CD4-positive, alpha-beta T cell (primary cell): Measurements from ENCODE around the gene TRPV5. TPM values are rescaled to one million over a fixed set of nuclear protein-coding genes. Genes with fewer than 3 reads are reported as not detected.

ENCODE experiments used
- ATAC-seq: fragments of 200-7000 bp; cut with Tn5 transposase; one replicate; pipeline ENCODE4 v1.10.0; 2022; ENCODE audit warnings: mild to moderate bottlenecking; ENCODE audit not compliant: poor library complexity
- CTCF ChIA-PET: fragments of 350-600 bp; sonication (Branson Sonifier 250); formaldehyde crosslinking; loops from one replicate; lab custom pipeline; 2021; ENCODE audit warnings: antibody characterized with exemption, inconsistent platforms; lab: Charles Lee
- POLR2A ChIA-PET: fragments of 350-600 bp; sonication (Branson Sonifier 250); formaldehyde crosslinking; loops from one replicate; lab custom pipeline; 2021; ENCODE audit warnings: antibody characterized with exemption, inconsistent platforms; lab: Charles Lee
- DNase-seq, 14 experiments: peaks; one replicate each; pipeline ENCODE4 v3.0.0-alpha.2; 2013 to 2020; ENCODE audit warnings: mixed read lengths in 2 of 14
- H3K27ac ChIP-seq, 2 donors: one replicate each; pipeline versions ENCODE4 v1.5.1 to v1.7.0; 2013; ENCODE audit warnings: low read length in 2 of 2, low read depth in 1 of 2, mild to moderate bottlenecking in 1 of 2
- H3K27me3 ChIP-seq, 2 experiments: 1 replicate in 1 of 2; 2 replicates in 1 of 2; pipeline versions ENCODE4 v1.6.1 to v1.7.0; 2013; ENCODE audit warnings: low read length in 2 of 2, control low read depth in 1 of 2, mild to moderate bottlenecking in 1 of 2, moderate library complexity in 1 of 2; ENCODE audit not compliant: insufficient read depth in 2 of 2, control insufficient read depth in 1 of 2
- H3K36me3 ChIP-seq: one replicate; pipeline ENCODE4 v1.6.1; 2013; ENCODE audit warnings: low read length, control low read depth; ENCODE audit not compliant: insufficient read depth
- H3K4me1 ChIP-seq: one replicate; pipeline ENCODE4 v1.6.1; 2013; ENCODE audit warnings: low read length, control low read depth; ENCODE audit not compliant: insufficient read depth
- H3K4me3 ChIP-seq: one replicate; pipeline ENCODE4 v1.5.1; 2013; ENCODE audit warnings: mild to moderate bottlenecking, low read length, moderate library complexity
- H3K9me3 ChIP-seq, 2 experiments: 1 replicate in 1 of 2; 2 replicates in 1 of 2; pipeline versions ENCODE4 v1.6.1 to v1.7.0; 2013; ENCODE audit warnings: low read length in 2 of 2, mild to moderate bottlenecking in 2 of 2, control low read depth in 1 of 2, moderate library complexity in 1 of 2; ENCODE audit not compliant: control insufficient read depth in 1 of 2, insufficient read depth in 1 of 2
- H3K27ac Mint-ChIP-seq: one replicate; pipeline ENCODE4 v1.8.0; 2020; ENCODE audit warnings: mixed read lengths
- H3K27me3 Mint-ChIP-seq: one replicate; pipeline ENCODE4 v1.8.0; 2021; ENCODE audit warnings: mixed read lengths
- H3K36me3 Mint-ChIP-seq: one replicate; pipeline ENCODE4 v1.8.0; 2021; ENCODE audit warnings: low read depth, mixed read lengths
- H3K4me1 Mint-ChIP-seq: one replicate; pipeline ENCODE4 v1.8.0; 2021; ENCODE audit warnings: low read depth, mixed read lengths
- H3K4me3 Mint-ChIP-seq: one replicate; pipeline ENCODE4 v1.8.0; 2020; ENCODE audit warnings: mild to moderate bottlenecking, mixed read lengths
- H3K9me3 Mint-ChIP-seq: one replicate; pipeline ENCODE4 v1.8.0; 2020; ENCODE audit warnings: mixed read lengths
- CTCF ChIP-seq: fragments of 200-600 bp; IDR thresholded peaks from one replicate; pipeline ENCODE4 v1.8.0; 2022; ENCODE audit warnings: antibody characterized with exemption, mild to moderate bottlenecking
- intact Hi-C, 2 experiments: fragments of 100-400 bp; cut with DNase I in 1 of 2; cut with micrococcal nuclease in 1 of 2; formaldehyde crosslinking; loops; one replicate each; pipeline versions ENCODE4 v1.15.1 to v1.9.0; 2023 to 2025; cut with DNase I, micrococcal nuclease
- total RNA-seq, 174 experiments: library from RNA in 2 of 174; stranded (reverse) in 2 of 174; gene quantifications; one replicate each; pipeline ENCODE4 v1.2.3 and lab custom pipeline; 2021 to 2026

TRPV5 gene
- total RNA-seq, 2 experiments from 2014 or later: not detected

- no peaks in the 10 kb centered on the region for H3K4me1 ChIP-seq
- no peaks in the 10 kb centered on the region for H3K36me3 ChIP-seq
- no peak overlapping the region for H3K4me3 Mint-ChIP-seq
- ATAC-seq (no peak), DNase-seq (no peak)
- H3K4me1 Mint-ChIP-seq: no peaks in the 10 kb centered on the region
- no peaks in the 10 kb centered on the region for H3K27me3 Mint-ChIP-seq
- H3K9me3 ChIP-seq: no peaks in the 10 kb centered on the region
- no peak overlapping the region for H3K4me3 ChIP-seq
- TF ChIP-seq CTCF: no peak
- H3K27ac Mint-ChIP-seq: no peak overlapping the region
- CTCF ChIA-PET: no interaction called here
- intact Hi-C loops: loop anchor here in 1 of 2 experiments (10.0 kb wide), 1 partner anchor 328 kb away; no protein-coding TSS in a partner anchor
- H3K9me3 Mint-ChIP-seq: no peaks in the 10 kb centered on the region
- no peak overlapping the region for H3K27ac ChIP-seq
- H3K27me3 ChIP-seq: no peaks in the 10 kb centered on the region
- POLR2A ChIA-PET: no interaction called here
- H3K36me3 Mint-ChIP-seq: no peaks in the 10 kb centered on the region
Measured at GRCh38 chr7:142886866-142887265, 46.7 kb downstream of the TRPV5 start.

GRCh38 chr7:142885311-142886230 lies 48.0 kb downstream of the TRPV5 start, which contains the start of gene TRPV6:
TRPV6 (minus strand) TSS chr7:142885745.
- TF ChIP-seq CTCF: no peak
- no peak for DNase-seq
- Histone ChIP-seq H3K4me3 (no peak within 1 kb of the TSS), H3K36me3 (no peaks in the 10 kb centered on the region), H3K27ac (no peak within 1 kb of the TSS), H3K27me3 (no peaks in the 10 kb centered on the region), H3K9me3 (no peaks in the 10 kb centered on the region), H3K4me1 (no peaks in the 10 kb centered on the region)
- H3K4me1 Mint-ChIP-seq: no peaks in the 10 kb centered on the region
- H3K4me3 Mint-ChIP-seq: no peak within 1 kb of the TSS
- H3K9me3 Mint-ChIP-seq: no peaks in the 10 kb centered on the region
- no peak for ATAC-seq
- no peak within 1 kb of the TSS for H3K27ac Mint-ChIP-seq
- CTCF ChIA-PET: no interaction called here
- H3K27me3 Mint-ChIP-seq: no peaks in the 10 kb centered on the region
- H3K36me3 Mint-ChIP-seq: no peaks in the 10 kb centered on the region
- POLR2A ChIA-PET: no interaction called here
- intact Hi-C loops: loop anchor here in 1 of 2 experiments (10.0 kb wide), 1 partner anchor 329 kb away; no protein-coding TSS in a partner anchor

GRCh38 chr7:142884286-142884640 lies 49.3 kb downstream of the TRPV5 start:
- Mint-ChIP-seq H3K4me1 (no peaks in the 10 kb centered on the region), H3K4me3 (no peak overlapping the region), H3K36me3 (no peaks in the 10 kb centered on the region), H3K27me3 (peaks cover 5% of the 10 kb centered on the region), H3K27ac (no peak overlapping the region), H3K9me3 (no peaks in the 10 kb centered on the region)
- intact Hi-C loops: loop anchor here in 1 of 2 experiments (10.0 kb wide), 1 partner anchor 331 kb away; no protein-coding TSS in a partner anchor
- Histone ChIP-seq H3K36me3 (no peaks in the 10 kb centered on the region), H3K4me3 (no peak overlapping the region), H3K27me3 (no peaks in the 10 kb centered on the region), H3K9me3 (no peaks in the 10 kb centered on the region), H3K27ac (no peak overlapping the region), H3K4me1 (no peaks in the 10 kb centered on the region)
- ChIA-PET POLR2A (no interaction called here), CTCF (no interaction called here)
- DNase-seq: no peak
- TF ChIP-seq CTCF: no peak
- no peak for ATAC-seq
